Heart right ventricle (tissue), 16 donors: ENCODE results near the gene CDH3. TPM values are rescaled to one million over a fixed set of nuclear protein-coding genes. Genes with fewer than 3 reads are reported as not detected.
A peak's percentile ranks its signal among the peaks of the same experiment; 100 is the strongest.

ENCODE experiments used
- ATAC-seq, 8 donors: fragments of 200-7000 bp; cut with Tn5 transposase; one replicate each; pipeline ENCODE4 v1.9.1; 2020; ENCODE audit warnings: mild to moderate bottlenecking in 8 of 8, moderate library complexity in 8 of 8, moderate number of reproducible peaks in 1 of 8
- DNase-seq, 2 donors: peaks; one replicate each; pipeline ENCODE4 v3.0.0-alpha.2; 2020
- H3K27ac ChIP-seq, 10 donors: fragments of 200-600 bp; sonication (generic) in 2 of 10; one replicate each; pipeline versions ENCODE4 v1.5.0 to v1.8.0; 2020 to 2022; ENCODE audit warnings: mild to moderate bottlenecking in 3 of 10
- H3K27me3 ChIP-seq, 7 donors: fragments of 200-600 bp; one replicate each; pipeline ENCODE4 v1.8.0; 2021 to 2022; ENCODE audit warnings: mild to moderate bottlenecking in 2 of 7
- H3K36me3 ChIP-seq, 9 donors: fragments of 200-600 bp; sonication (generic) in 1 of 9; one replicate each; pipeline versions ENCODE4 v1.5.0 to v1.8.0; 2020 to 2022; ENCODE audit warnings: mild to moderate bottlenecking in 2 of 9
- H3K4me1 ChIP-seq, 9 donors: fragments of 200-600 bp; sonication (generic) in 1 of 9; one replicate each; pipeline versions ENCODE4 v1.5.0 to v1.8.0; 2020 to 2022; ENCODE audit warnings: mild to moderate bottlenecking in 4 of 9
- H3K4me3 ChIP-seq, 10 donors: fragments of 200-600 bp; sonication (generic) in 2 of 10; one replicate each; pipeline versions ENCODE4 v1.5.0 to v1.8.0; 2020 to 2022; ENCODE audit warnings: mild to moderate bottlenecking in 7 of 10, moderate library complexity in 2 of 10
- H3K9me3 ChIP-seq, 11 donors: fragments of 200-600 bp in 10 of 11; sonication (generic) in 2 of 11; one replicate each; pipeline versions ENCODE4 v1.5.0 to v1.8.0; 2013 to 2022; ENCODE audit warnings: mild to moderate bottlenecking in 2 of 11, control low read depth in 1 of 11, moderate library complexity in 1 of 11
- WGBS, 2 donors: extraction: QIAGEN DNeasy Blood & Tissue Kit; methylation state at CpG; one replicate each; pipeline ENCODE4 v1.1.7; 2013; ENCODE audit warnings: inconsistent platforms in 1 of 2; 5-methylcytosine and 5-hydroxymethylcytosine counted together
- intact Hi-C, 10 donors: fragments of 100-400 bp; cut with DNase I; formaldehyde crosslinking; loops; one replicate each; pipeline versions ENCODE4 v1.11.1 to v1.14.2; 2022
- long read RNA-seq, 3 donors: library from polyadenylated mRNA; unstranded; transcript quantifications; one replicate each; pipeline ENCODE4 v2.0.0, GENCODE V29; 2020 to 2021
- polyA plus RNA-seq, 2 donors: library from polyadenylated mRNA; stranded (reverse); fragments of 200-250 nt; gene quantifications; one replicate each; pipeline ENCODE4 v1.2.3, GENCODE V29; 2013
- total RNA-seq, 10 donors: library from RNA; stranded (reverse); fragmentation: NEBNext Ultra II Directional in 3 of 10; extraction: Animal tissue kit (Norgen Biotek cat#: 25700) in 3 of 10; gene quantifications; one replicate each; pipeline versions ENCODE4 v1.2.1 to v1.2.4, GENCODE V29; 2021 to 2023
- TF ChIP-seq, protein P1 (sequence below), 9 donors: fragments of 200-600 bp; sonication (generic) in 2 of 9; IDR thresholded peaks; one replicate each; pipeline versions ENCODE4 v1.5.0 to v1.8.0; 2021 to 2022; ENCODE audit warnings: antibody characterized with exemption in 9 of 9, mild to moderate bottlenecking in 5 of 9, moderate library complexity in 1 of 9
- donor health status: Arrhythmogenic right ventricular cardiomyopathy.
- donor health status: ischemic (EF 13 %, LVEDD 7.1; RV severe dilation, severe dysfunction).
- donor health status: healthy with polysubstance abuse.
- donor health status: DM: no; HTN: yes; CAD: no.
- donor health status: DM: no; HTN: no; CAD: no.
- donor health status: ischemic (EF 25% LVEDD 6.9; RV normal size, moderate dysfunction).
- donor health status: ischemic (EF 25% LVEDD 5.7; RV mildly dilated, moderate dysfunction).
- donor health status: healthy.
- donor health status: DM: yes; HTN: yes; CAD: no.
- donor health status: Ischemic cardiomyopathy.
- donor health status: ischemic (EF 35%, LVEDD 5.7; RV mildly dilated, moderate dysfunction).
- donor health status: nonischemic (EF 11% LVEDD 7.7; RV severe dilation, severe dysfunction).
- donor health status: DM: yes; HTN: yes; CAD: no.
- donor health status: PGD.
- donor health status: ischemic (EF 29% LVEDD 5.4; RV normal size, mild dysfunction).
- donor health status: nonischemic (EF 23%, LVEDD 6.1; RV moderate dilation, normal function).

Gene CDH3
- total RNA-seq (under 1 TPM in 1 of 10 donors, not detected in 9; 0.71 TPM), polyA plus RNA-seq (under 1 TPM; 0.06 to 0.29 TPM)
- long read RNA-seq, donor 1: 0 reads
- long read RNA-seq, donor 2: 0 reads
- long read RNA-seq, donor 3: 0 reads

- intact Hi-C loops: no loop called here
- H3K27me3 ChIP-seq: peaks cover 9 to 88% (median 79%) of the 10 kb centered on the region in 7 donors
- no peaks in the 10 kb centered on the region for H3K9me3 ChIP-seq
- no peak within 1 kb of the TSS for H3K27ac ChIP-seq
- TF ChIP-seq, protein P1, sequence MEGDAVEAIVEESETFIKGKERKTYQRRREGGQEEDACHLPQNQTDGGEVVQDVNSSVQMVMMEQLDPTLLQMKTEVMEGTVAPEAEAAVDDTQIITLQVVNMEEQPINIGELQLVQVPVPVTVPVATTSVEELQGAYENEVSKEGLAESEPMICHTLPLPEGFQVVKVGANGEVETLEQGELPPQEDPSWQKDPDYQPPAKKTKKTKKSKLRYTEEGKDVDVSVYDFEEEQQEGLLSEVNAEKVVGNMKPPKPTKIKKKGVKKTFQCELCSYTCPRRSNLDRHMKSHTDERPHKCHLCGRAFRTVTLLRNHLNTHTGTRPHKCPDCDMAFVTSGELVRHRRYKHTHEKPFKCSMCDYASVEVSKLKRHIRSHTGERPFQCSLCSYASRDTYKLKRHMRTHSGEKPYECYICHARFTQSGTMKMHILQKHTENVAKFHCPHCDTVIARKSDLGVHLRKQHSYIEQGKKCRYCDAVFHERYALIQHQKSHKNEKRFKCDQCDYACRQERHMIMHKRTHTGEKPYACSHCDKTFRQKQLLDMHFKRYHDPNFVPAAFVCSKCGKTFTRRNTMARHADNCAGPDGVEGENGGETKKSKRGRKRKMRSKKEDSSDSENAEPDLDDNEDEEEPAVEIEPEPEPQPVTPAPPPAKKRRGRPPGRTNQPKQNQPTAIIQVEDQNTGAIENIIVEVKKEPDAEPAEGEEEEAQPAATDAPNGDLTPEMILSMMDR (IDR thresholded peaks at IDR 0.05): no peak
- peak within 1 kb of the TSS in 5 of 10 donors; percentile 5 to 18 (median 15) for H3K4me3 ChIP-seq
- DNase-seq (no peak), ATAC-seq (peak in 1 of 8 donors; percentile 22)
- peaks cover 2 to 29% (median 23%) of the 10 kb centered on the region in 9 donors for H3K4me1 ChIP-seq
- WGBS, 2 donors: 2% methylated on average over 50 to 53 of the region's 53 CpGs
- no peaks in the 10 kb centered on the region for H3K36me3 ChIP-seq
Measured at GRCh38 chr16:68644715-68645493, at the start of gene CDH3. Gene CDH3 (plus strand): TSS chr16:68645310. CDS start chr16:68645380, 70 bp downstream.

DNA sequence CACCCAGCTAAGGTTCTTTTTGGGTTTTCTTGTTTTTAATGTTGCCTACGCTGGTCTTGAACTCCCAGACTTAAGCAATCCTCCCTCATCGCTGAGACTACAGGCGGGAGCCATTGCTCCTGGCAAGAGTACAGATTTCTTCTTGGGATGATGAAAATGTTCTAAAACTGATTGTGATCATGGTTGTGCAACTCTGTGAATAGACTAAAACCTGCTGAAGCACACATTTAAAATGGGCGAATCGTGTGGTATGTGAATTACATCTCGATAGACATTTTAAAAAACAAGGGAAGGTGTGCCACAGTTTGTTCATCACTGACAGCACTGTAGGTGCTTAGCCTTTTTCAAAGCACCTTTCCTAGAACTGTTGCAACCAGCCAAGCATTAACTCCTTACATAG is 48.8 kb upstream of the CDH3 start:
- no peak overlapping the region for H3K27ac ChIP-seq
- DNase-seq (no peak), ATAC-seq (no peak)
- no peak overlapping the region for H3K4me3 ChIP-seq
- H3K4me1 ChIP-seq: no peaks in the 10 kb centered on the region
- TF ChIP-seq, protein P1 (IDR thresholded peaks at IDR 0.05): no peak
- peaks cover 0 to 8% (median 0%) of the 10 kb centered on the region in 11 donors for H3K9me3 ChIP-seq
- H3K27me3 ChIP-seq: no peaks in the 10 kb centered on the region
- no peaks in the 10 kb centered on the region for H3K36me3 ChIP-seq
- intact Hi-C loops: no loop called here
- WGBS, 2 donors: 91 to 94% methylated on average over 6 of the region's 6 CpGs

DNA sequence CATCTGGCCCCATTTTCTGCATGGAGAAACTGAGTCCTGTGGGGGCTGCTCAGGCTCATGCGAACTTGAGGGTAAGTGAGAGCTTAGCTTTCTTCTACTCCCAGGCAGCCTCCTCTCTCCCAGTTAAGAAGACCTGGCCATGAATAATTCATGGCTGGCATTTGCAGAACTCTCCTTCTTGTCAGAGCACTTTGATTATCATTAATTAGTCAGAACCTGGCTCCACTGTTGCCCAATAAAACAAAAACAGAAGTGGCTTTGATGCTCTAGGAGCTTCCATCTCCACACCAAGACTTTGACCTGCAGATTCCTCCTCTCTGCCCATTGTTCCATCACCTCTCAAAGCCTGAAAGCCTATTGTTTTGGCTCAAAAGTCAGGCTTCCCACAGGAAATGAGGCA is 45.5 kb upstream of the CDH3 start:
- no peak overlapping the region for H3K27ac ChIP-seq
- no peaks in the 10 kb centered on the region for H3K4me1 ChIP-seq
- H3K27me3 ChIP-seq: no peaks in the 10 kb centered on the region
- TF ChIP-seq, protein P1 (IDR thresholded peaks at IDR 0.05): no peak
- DNase-seq: no peak
- intact Hi-C loops: no loop called here
- 94 to 97% methylated on average over 1 of the region's 1 CpG for WGBS, 2 donors
- no peak for ATAC-seq
- H3K9me3 ChIP-seq: no peaks in the 10 kb centered on the region
- no peak overlapping the region for H3K4me3 ChIP-seq
- H3K36me3 ChIP-seq: no peaks in the 10 kb centered on the region

- intact Hi-C loops: no loop called here
- TF ChIP-seq, protein P1 (IDR thresholded peaks at IDR 0.05): no peak
- H3K4me3 ChIP-seq: no peak overlapping the region
- DNase-seq (no peak), ATAC-seq (no peak)
- H3K27ac ChIP-seq: no peak overlapping the region
- 77 to 78% methylated on average over 5 of the region's 5 CpGs for WGBS, 2 donors
- H3K9me3 ChIP-seq: peaks cover 0 to 3% (median 0%) of the 10 kb centered on the region in 11 donors
- H3K4me1 ChIP-seq: no peaks in the 10 kb centered on the region
- no peaks in the 10 kb centered on the region for H3K36me3 ChIP-seq
- H3K27me3 ChIP-seq: no peaks in the 10 kb centered on the region
Measured at GRCh38 chr16:68605746-68606145, 39.4 kb upstream of the CDH3 start.
